Neural cell (in vitro differentiated cells): ENCODE measurements around the gene ZNF628. TPM values are rescaled to one million over a fixed set of nuclear protein-coding genes. Genes with fewer than 3 reads are reported as not detected.
A peak's percentile ranks its signal among the peaks of the same experiment; 100 is the strongest.

ENCODE experiments used
- H2AFZ ChIP-seq: fragments of 200-600, 300-800 bp; sonication (generic), shearing (Covaris generic); 2 replicates; pipeline ENCODE4 v1.6.0; 2014; ENCODE audit warnings: low read depth, mild to moderate bottlenecking, antibody characterized with exemption, low read length, moderate library complexity
- H3F3A ChIP-seq: fragments of 200-600 bp; shearing (Covaris generic); 2 replicates; pipeline ENCODE4 v1.6.1; 2016; ENCODE audit warnings: mild to moderate bottlenecking, moderate library complexity, mixed read lengths, antibody characterized with exemption, low read length; ENCODE audit not compliant: insufficient read depth, poor library complexity, severe bottlenecking
- H3K27ac ChIP-seq: fragments of 200-600, 300-800 bp; sonication (generic), shearing (Covaris generic); 2 replicates; pipeline ENCODE4 v1.5.1; 2014; ENCODE audit warnings: mild to moderate bottlenecking, low read length, moderate library complexity
- H3K27me3 ChIP-seq: fragments of 300-800, 200-600 bp; sonication (generic), shearing (Covaris generic); 2 replicates; pipeline ENCODE4 v1.6.0; 2014; ENCODE audit warnings: mild to moderate bottlenecking, low read depth, low read length, moderate library complexity; ENCODE audit not compliant: insufficient read depth
- H3K36me3 ChIP-seq: fragments of 300-800, 200-600 bp; sonication (generic), shearing (Covaris generic); 2 replicates; pipeline ENCODE4 v1.5.1; 2014; ENCODE audit warnings: mild to moderate bottlenecking, antibody characterized with exemption, low read length, moderate library complexity; ENCODE audit not compliant: insufficient read depth
- H3K4me2 ChIP-seq: fragments of 300-800, 200-600 bp; sonication (generic), shearing (Covaris generic); 2 replicates; pipeline ENCODE4 v1.6.0; 2014; ENCODE audit warnings: mild to moderate bottlenecking, low read length
- H3K4me3 ChIP-seq: fragments of 300-800, 200-600 bp; sonication (generic), shearing (Covaris generic); 2 replicates; pipeline ENCODE4 v1.5.1; 2014; ENCODE audit warnings: mild to moderate bottlenecking, low read length, moderate library complexity
- H3K79me2 ChIP-seq: fragments of 200-600 bp; shearing (Covaris generic); replicated peaks from 2 replicates; pipeline ENCODE4 v1.6.0; 2014; ENCODE audit warnings: mild to moderate bottlenecking, low read length, moderate library complexity; ENCODE audit not compliant: insufficient read depth
- H3K9ac ChIP-seq: fragments of 300-800, 200-600 bp; sonication (generic), shearing (Covaris generic); 2 replicates; pipeline ENCODE4 v1.6.1; 2016; ENCODE audit warnings: mild to moderate bottlenecking, low read length, mixed read lengths
- H3K9me2 ChIP-seq: fragments of 200-600 bp; shearing (Covaris generic); 2 replicates; pipeline ENCODE4 v1.6.1; 2016; ENCODE audit warnings: mild to moderate bottlenecking, low read length, mixed read lengths; ENCODE audit not compliant: insufficient read depth
- H3K9me3 ChIP-seq: fragments of 200-600, 300-800 bp; sonication (generic), shearing (Covaris generic); 2 replicates; pipeline ENCODE4 v1.6.1; 2016; ENCODE audit warnings: mild to moderate bottlenecking, mixed run types, low read length, moderate library complexity, mixed read lengths
- H4K20me1 ChIP-seq: fragments of 200-600 bp; shearing (Covaris generic); 2 replicates; pipeline ENCODE4 v1.6.1; 2016; ENCODE audit warnings: mild to moderate bottlenecking, mixed run types; ENCODE audit not compliant: insufficient read depth
- EP300 ChIP-seq: fragments of 450-650 bp; conservative IDR thresholded peaks from 2 replicates; pipeline ENCODE4 v1.6.1; 2014; ENCODE audit warnings: antibody characterized with exemption, mild to moderate bottlenecking, moderate library complexity; ENCODE audit not compliant: poor library complexity, severe bottlenecking
- EZH2 ChIP-seq: fragments of 200-600, 300-800 bp; shearing (Covaris generic), sonication (generic); IDR thresholded peaks from 2 replicates; pipeline ENCODE4 v1.6.1; 2014; ENCODE audit warnings: antibody characterized with exemption, low read length, borderline replicate concordance, mild to moderate bottlenecking; ENCODE audit not compliant: insufficient read depth, poor library complexity, severe bottlenecking
- MXI1 ChIP-seq: fragments of 450-650 bp; conservative IDR thresholded peaks from 2 replicates; pipeline ENCODE4 v1.6.1; 2014; ENCODE audit warnings: antibody characterized with exemption, mild to moderate bottlenecking; ENCODE audit not compliant: poor library complexity, severe bottlenecking
- POLR2AphosphoS5 ChIP-seq: IDR thresholded peaks from 2 replicates; pipeline ENCODE4 v1.6.1; 2012
- RAD21 ChIP-seq: fragments of 450-650 bp; conservative IDR thresholded peaks from 2 replicates; pipeline ENCODE4 v1.6.1; 2014; ENCODE audit warnings: antibody characterized with exemption, mild to moderate bottlenecking, moderate library complexity
- SMC3 ChIP-seq: fragments of 450-650 bp; conservative IDR thresholded peaks from 2 replicates; pipeline ENCODE4 v1.6.1; 2014; ENCODE audit warnings: antibody characterized with exemption, mild to moderate bottlenecking, moderate library complexity; ENCODE audit not compliant: poor library complexity
- TAF1 ChIP-seq: IDR thresholded peaks from 2 replicates; pipeline ENCODE4 v1.6.1; 2012; ENCODE audit warnings: low read depth
- polyA plus RNA-seq: library from polyadenylated mRNA; depleted of rRNA; stranded (reverse); fragments of >200 nt; gene quantifications from 2 replicates; pipeline ENCODE4 v1.2.3, GENCODE V29; 2014
- TF ChIP-seq, protein P1 (sequence below): IDR thresholded peaks from 2 replicates; pipeline ENCODE4 v1.6.1; 2012; ENCODE audit warnings: borderline replicate concordance
- TF ChIP-seq, protein P2 (sequence below): fragments of 450-650 bp; IDR thresholded peaks from 2 replicates; pipeline ENCODE4 v1.5.1; 2014; ENCODE audit warnings: antibody characterized with exemption, mild to moderate bottlenecking, moderate library complexity; ENCODE audit not compliant: poor library complexity, severe bottlenecking

The ZNF628 gene
- polyA plus RNA-seq, 1 donor from 2014 or later, result 0.37 TPM

DNA sequence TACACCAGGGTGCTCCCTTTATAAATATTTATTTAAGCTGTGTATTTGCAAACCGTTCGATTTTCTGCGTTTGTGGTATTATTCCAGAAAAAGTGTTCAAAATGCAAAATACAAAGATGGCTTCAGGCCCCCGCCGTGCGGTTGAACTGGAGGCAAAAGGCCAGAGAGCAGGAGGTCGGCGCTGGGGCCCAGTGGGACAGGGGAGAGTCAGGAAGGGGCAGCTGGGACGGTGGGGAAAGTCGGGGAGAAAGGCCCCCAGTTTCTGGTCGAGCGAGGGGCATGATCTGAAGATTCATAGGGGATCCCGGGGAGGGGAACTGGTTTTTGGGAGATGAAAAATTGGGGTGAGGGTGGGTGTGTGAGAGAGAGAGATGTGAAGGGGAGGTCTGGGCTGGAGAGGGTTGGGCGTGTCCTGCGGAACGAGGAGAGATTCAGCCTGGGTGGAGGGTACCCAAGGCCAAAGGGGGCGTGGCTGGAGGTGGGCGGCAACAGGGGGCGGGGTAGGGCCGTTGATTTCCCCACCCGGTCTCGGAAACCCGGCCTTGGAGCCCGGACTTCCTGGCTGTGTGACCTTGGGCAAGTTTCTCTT, 15.7 kb upstream of the ZNF628 start:
- peak overlapping the region; percentile 65 for H2AFZ ChIP-seq
- peak overlapping the region; percentile 78 for H3K9ac ChIP-seq
- H3K27ac ChIP-seq, result peak overlapping the region; percentile 11

DNA sequence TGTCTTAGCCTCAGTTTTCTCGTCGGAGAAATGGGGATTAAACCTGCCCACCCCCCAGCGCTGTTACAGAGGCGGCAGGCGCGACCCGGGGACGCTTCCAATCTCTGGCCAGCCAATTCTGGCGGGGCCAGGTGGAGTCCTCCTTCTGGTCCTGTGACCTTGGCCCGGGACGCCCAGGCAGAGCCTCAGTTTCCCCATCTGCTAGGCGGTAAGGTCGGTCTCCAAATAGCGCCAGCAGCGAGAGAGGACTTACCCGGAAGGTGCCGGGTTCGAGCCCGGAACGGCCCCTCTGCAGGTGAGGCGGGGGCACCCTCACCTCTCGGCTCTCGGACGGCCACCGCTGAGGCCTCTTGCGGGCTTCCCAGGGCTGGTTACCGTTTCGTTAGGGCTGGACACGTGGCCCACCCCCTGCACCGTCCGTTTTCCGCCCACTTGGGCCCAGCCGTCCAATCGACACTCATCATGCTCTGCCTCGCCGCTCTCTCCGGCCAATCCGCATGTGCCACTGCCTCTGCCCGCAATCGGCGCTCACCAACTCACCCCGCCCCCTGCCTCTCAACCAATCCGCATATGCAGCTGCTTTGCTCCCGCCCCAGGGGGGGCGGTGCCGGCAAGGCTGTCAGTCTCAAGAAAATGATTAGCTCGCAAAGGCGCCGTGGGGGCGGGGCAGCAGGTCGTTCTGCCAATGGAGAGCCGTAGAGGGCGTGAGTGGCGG, 15.0 kb upstream of the ZNF628 start, which contains the start of gene ISOC2:
Gene ISOC2 (minus strand): TSS at position 384 of the 715 bp plus-strand sequence. CDS start 5,156 bp downstream, outside the sequence.
- H4K20me1 ChIP-seq, result no peaks in the 10 kb centered on the region
- peak within 1 kb of the TSS; percentile 78 for H3K9ac ChIP-seq
- no peaks in the 10 kb centered on the region for H3K79me2 ChIP-seq
- peak within 1 kb of the TSS; percentile 11 for H3K27ac ChIP-seq
- H3K9me3 ChIP-seq, result no peaks in the 10 kb centered on the region
- H3K9me2 ChIP-seq, result no peaks in the 10 kb centered on the region
- peak within 1 kb of the TSS; percentile 67 for H2AFZ ChIP-seq
- no peaks in the 10 kb centered on the region for H3K27me3 ChIP-seq
- H3F3A ChIP-seq, result no peaks in the 10 kb centered on the region
- no peaks in the 10 kb centered on the region for H3K36me3 ChIP-seq
- peak within 1 kb of the TSS; percentile 78 for H3K4me2 ChIP-seq
- peak within 1 kb of the TSS; percentile 97 for H3K4me3 ChIP-seq
- TF ChIP-seq MXI1, result peak; percentile 88
- no peak for TF ChIP-seq TAF1
- TF ChIP-seq, protein P1, sequence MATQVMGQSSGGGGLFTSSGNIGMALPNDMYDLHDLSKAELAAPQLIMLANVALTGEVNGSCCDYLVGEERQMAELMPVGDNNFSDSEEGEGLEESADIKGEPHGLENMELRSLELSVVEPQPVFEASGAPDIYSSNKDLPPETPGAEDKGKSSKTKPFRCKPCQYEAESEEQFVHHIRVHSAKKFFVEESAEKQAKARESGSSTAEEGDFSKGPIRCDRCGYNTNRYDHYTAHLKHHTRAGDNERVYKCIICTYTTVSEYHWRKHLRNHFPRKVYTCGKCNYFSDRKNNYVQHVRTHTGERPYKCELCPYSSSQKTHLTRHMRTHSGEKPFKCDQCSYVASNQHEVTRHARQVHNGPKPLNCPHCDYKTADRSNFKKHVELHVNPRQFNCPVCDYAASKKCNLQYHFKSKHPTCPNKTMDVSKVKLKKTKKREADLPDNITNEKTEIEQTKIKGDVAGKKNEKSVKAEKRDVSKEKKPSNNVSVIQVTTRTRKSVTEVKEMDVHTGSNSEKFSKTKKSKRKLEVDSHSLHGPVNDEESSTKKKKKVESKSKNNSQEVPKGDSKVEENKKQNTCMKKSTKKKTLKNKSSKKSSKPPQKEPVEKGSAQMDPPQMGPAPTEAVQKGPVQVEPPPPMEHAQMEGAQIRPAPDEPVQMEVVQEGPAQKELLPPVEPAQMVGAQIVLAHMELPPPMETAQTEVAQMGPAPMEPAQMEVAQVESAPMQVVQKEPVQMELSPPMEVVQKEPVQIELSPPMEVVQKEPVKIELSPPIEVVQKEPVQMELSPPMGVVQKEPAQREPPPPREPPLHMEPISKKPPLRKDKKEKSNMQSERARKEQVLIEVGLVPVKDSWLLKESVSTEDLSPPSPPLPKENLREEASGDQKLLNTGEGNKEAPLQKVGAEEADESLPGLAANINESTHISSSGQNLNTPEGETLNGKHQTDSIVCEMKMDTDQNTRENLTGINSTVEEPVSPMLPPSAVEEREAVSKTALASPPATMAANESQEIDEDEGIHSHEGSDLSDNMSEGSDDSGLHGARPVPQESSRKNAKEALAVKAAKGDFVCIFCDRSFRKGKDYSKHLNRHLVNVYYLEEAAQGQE, result peak; percentile 26
- peak; percentile 30 for TF ChIP-seq SMC3
- TF ChIP-seq RAD21, result no peak
- peak; percentile 51 for TF ChIP-seq POLR2AphosphoS5
- TF ChIP-seq, protein P2, sequence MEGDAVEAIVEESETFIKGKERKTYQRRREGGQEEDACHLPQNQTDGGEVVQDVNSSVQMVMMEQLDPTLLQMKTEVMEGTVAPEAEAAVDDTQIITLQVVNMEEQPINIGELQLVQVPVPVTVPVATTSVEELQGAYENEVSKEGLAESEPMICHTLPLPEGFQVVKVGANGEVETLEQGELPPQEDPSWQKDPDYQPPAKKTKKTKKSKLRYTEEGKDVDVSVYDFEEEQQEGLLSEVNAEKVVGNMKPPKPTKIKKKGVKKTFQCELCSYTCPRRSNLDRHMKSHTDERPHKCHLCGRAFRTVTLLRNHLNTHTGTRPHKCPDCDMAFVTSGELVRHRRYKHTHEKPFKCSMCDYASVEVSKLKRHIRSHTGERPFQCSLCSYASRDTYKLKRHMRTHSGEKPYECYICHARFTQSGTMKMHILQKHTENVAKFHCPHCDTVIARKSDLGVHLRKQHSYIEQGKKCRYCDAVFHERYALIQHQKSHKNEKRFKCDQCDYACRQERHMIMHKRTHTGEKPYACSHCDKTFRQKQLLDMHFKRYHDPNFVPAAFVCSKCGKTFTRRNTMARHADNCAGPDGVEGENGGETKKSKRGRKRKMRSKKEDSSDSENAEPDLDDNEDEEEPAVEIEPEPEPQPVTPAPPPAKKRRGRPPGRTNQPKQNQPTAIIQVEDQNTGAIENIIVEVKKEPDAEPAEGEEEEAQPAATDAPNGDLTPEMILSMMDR, result peak; percentile 32
- no peak for TF ChIP-seq EZH2

More for the DNA sequence above, 15.7 kb upstream of the ZNF628 start:
- no peaks in the 10 kb centered on the region for H3K36me3 ChIP-seq
- peak overlapping the region; percentile 78 for H3K4me2 ChIP-seq
- TF ChIP-seq SMC3 (no peak), TAF1 (no peak), MXI1 (no peak), EZH2 (no peak), EP300 (no peak), POLR2AphosphoS5 (no peak), RAD21 (no peak)
- TF ChIP-seq, protein P2, result no peak
- TF ChIP-seq, protein P1, result no peak
- peak overlapping the region; percentile 97 for H3K4me3 ChIP-seq
- no peaks in the 10 kb centered on the region for H3K9me3 ChIP-seq
- H4K20me1 ChIP-seq, result no peaks in the 10 kb centered on the region
- no peaks in the 10 kb centered on the region for H3F3A ChIP-seq
- H3K79me2 ChIP-seq, result no peaks in the 10 kb centered on the region
- H3K27me3 ChIP-seq, result no peaks in the 10 kb centered on the region
- H3K9me2 ChIP-seq, result no peaks in the 10 kb centered on the region
